Natural killer cell (primary cell): ENCODE measurements around the gene PCDHB1. TPM values are rescaled to one million over a fixed set of nuclear protein-coding genes. Genes with fewer than 3 reads are reported as not detected.

Source experiments
- ATAC-seq, 3 donors: fragments of 150-1000 bp in 2 of 3; fragments of 200-7000 bp in 1 of 3; cut with Tn5 transposase; 1 replicate in 1 of 3; 2 replicates in 2 of 3; pipeline ENCODE4 v1.10.0; 2021; ENCODE audit warnings: mild to moderate bottlenecking in 2 of 3, moderate library complexity in 2 of 3
- DNase-seq, 2 donors: peaks; one replicate each; pipeline versions ENCODE4 v3.0.0 to v3.0.0-alpha.2; 2013 to 2021; ENCODE audit warnings: mixed read lengths in 1 of 2
- H3K27ac ChIP-seq: one replicate; pipeline ENCODE4 v1.5.1; 2013; ENCODE audit warnings: mild to moderate bottlenecking, low read length
- H3K27me3 ChIP-seq: one replicate; pipeline ENCODE4 v1.6.1; 2013; ENCODE audit warnings: low read length; ENCODE audit not compliant: control insufficient read depth, insufficient read depth
- H3K36me3 ChIP-seq: one replicate; pipeline ENCODE4 v1.6.1; 2013; ENCODE audit warnings: low read length; ENCODE audit not compliant: control insufficient read depth, insufficient read depth
- H3K4me1 ChIP-seq: one replicate; pipeline ENCODE4 v1.6.1; 2013; ENCODE audit warnings: low read length; ENCODE audit not compliant: control insufficient read depth, insufficient read depth
- H3K4me3 ChIP-seq: one replicate; pipeline ENCODE4 v1.5.1; 2013; ENCODE audit warnings: low read length
- H3K9me3 ChIP-seq: one replicate; pipeline ENCODE4 v1.6.1; 2013; ENCODE audit warnings: low read length; ENCODE audit not compliant: control insufficient read depth, insufficient read depth
- H3K27ac Mint-ChIP-seq, 2 donors: one replicate each; pipeline ENCODE4 v1.8.0; 2022; ENCODE audit warnings: mild to moderate bottlenecking in 2 of 2, mixed read lengths in 2 of 2, moderate library complexity in 1 of 2
- H3K27me3 Mint-ChIP-seq, 2 donors: one replicate each; pipeline ENCODE4 v1.8.0; 2022; ENCODE audit warnings: low read depth in 2 of 2, mixed read lengths in 2 of 2
- H3K36me3 Mint-ChIP-seq: one replicate; pipeline ENCODE4 v1.8.0; 2022; ENCODE audit warnings: mixed read lengths
- H3K4me1 Mint-ChIP-seq, 2 donors: one replicate each; pipeline ENCODE4 v1.8.0; 2022; ENCODE audit warnings: mixed read lengths in 2 of 2
- H3K4me3 Mint-ChIP-seq: one replicate; pipeline ENCODE4 v1.8.0; 2022; ENCODE audit warnings: mild to moderate bottlenecking, moderate library complexity, mixed read lengths
- H3K9me3 Mint-ChIP-seq, 2 donors: one replicate each; pipeline ENCODE4 v1.8.0; 2022; ENCODE audit warnings: mixed read lengths in 2 of 2
- CTCF ChIP-seq: fragments of 200-600 bp; IDR thresholded peaks from one replicate; pipeline ENCODE4 v1.8.0; 2022; ENCODE audit warnings: antibody characterized with exemption
- WGBS: methylation state at CpG from one replicate; pipeline ENCODE4 v1.1.7; 2013; ENCODE audit warnings: missing lambda C conversion rate; ENCODE audit not compliant: insufficient coverage; 5-methylcytosine and 5-hydroxymethylcytosine counted together
- intact Hi-C: fragments of 100-400 bp; cut with micrococcal nuclease; formaldehyde crosslinking; loops from one replicate; pipeline ENCODE4 v1.14.2; 2022
- total RNA-seq, 4 donors: library from RNA; stranded (reverse); fragments of 120-200 nt in 1 of 4; gene quantifications; one replicate each; pipeline versions ENCODE4 v1.2.3 to v1.2.4, GENCODE V29; 2013 to 2022

PCDHB1 gene
- total RNA-seq, 3 donors from 2014 or later (not counting 1 experiment from before 2014, with no cell fraction given): not detected

- Mint-ChIP-seq H3K9me3 (peaks cover 8 to 11% of the 10 kb centered on the region in 2 donors), H3K36me3 (no peaks in the 10 kb centered on the region), H3K27me3 (no peaks in the 10 kb centered on the region), H3K4me1 (no peaks in the 10 kb centered on the region), H3K27ac (no peak overlapping the region), H3K4me3 (no peak overlapping the region)
- Histone ChIP-seq H3K4me1 (no peaks in the 10 kb centered on the region), H3K36me3 (no peaks in the 10 kb centered on the region), H3K27me3 (no peaks in the 10 kb centered on the region), H3K27ac (no peak overlapping the region), H3K9me3 (no peaks in the 10 kb centered on the region), H3K4me3 (no peak overlapping the region)
- no peak for ATAC-seq
- no peak for TF ChIP-seq CTCF
- no peak for DNase-seq
- intact Hi-C loops: no loop called here
- WGBS: 53% methylated on average over 11 of the region's 12 CpGs
Measured at GRCh38 chr5:141010047-141010793, 41.0 kb upstream of the PCDHB1 start.

GRCh38 chr5:141017943-141018342 lies 33.2 kb upstream of the PCDHB1 start:
- DNase-seq (no peak), ATAC-seq (no peak)
- H3K4me1 ChIP-seq: no peaks in the 10 kb centered on the region
- Mint-ChIP-seq H3K27ac (no peak overlapping the region), H3K9me3 (peaks cover 2 to 3% of the 10 kb centered on the region in 2 donors), H3K4me3 (no peak overlapping the region), H3K27me3 (no peaks in the 10 kb centered on the region), H3K4me1 (no peaks in the 10 kb centered on the region), H3K36me3 (no peaks in the 10 kb centered on the region)
- no peak for TF ChIP-seq CTCF
- H3K9me3 ChIP-seq: no peaks in the 10 kb centered on the region
- H3K27me3 ChIP-seq: no peaks in the 10 kb centered on the region
- intact Hi-C loops: no loop called here
- no peaks in the 10 kb centered on the region for H3K36me3 ChIP-seq
- no peak overlapping the region for H3K27ac ChIP-seq
- no peak overlapping the region for H3K4me3 ChIP-seq

GRCh38 chr5:141022384-141022783 lies 28.8 kb upstream of the PCDHB1 start:
- Histone ChIP-seq H3K4me1 (no peaks in the 10 kb centered on the region), H3K9me3 (no peaks in the 10 kb centered on the region), H3K4me3 (no peak overlapping the region), H3K27me3 (no peaks in the 10 kb centered on the region), H3K27ac (no peak overlapping the region), H3K36me3 (no peaks in the 10 kb centered on the region)
- no peak overlapping the region for H3K27ac Mint-ChIP-seq
- no peaks in the 10 kb centered on the region for H3K27me3 Mint-ChIP-seq
- no peak for DNase-seq
- no peaks in the 10 kb centered on the region for H3K4me1 Mint-ChIP-seq
- no peak for ATAC-seq
- H3K36me3 Mint-ChIP-seq: peaks cover 4% of the 10 kb centered on the region
- intact Hi-C loops: no loop called here
- WGBS: no CpG with 5 or more reads among the region's 1 CpG
- peaks cover 8% of the 10 kb centered on the region in 2 donors for H3K9me3 Mint-ChIP-seq
- no peak for TF ChIP-seq CTCF
- no peak overlapping the region for H3K4me3 Mint-ChIP-seq

GRCh38 chr5:141031006-141031405 lies 20.2 kb upstream of the PCDHB1 start:
- H3K4me1 ChIP-seq: no peaks in the 10 kb centered on the region
- no peaks in the 10 kb centered on the region for H3K27me3 ChIP-seq
- no peak overlapping the region for H3K27ac ChIP-seq
- Mint-ChIP-seq H3K36me3 (no peaks in the 10 kb centered on the region), H3K9me3 (peaks cover 2 to 7% of the 10 kb centered on the region in 2 donors), H3K27ac (no peak overlapping the region), H3K4me3 (no peak overlapping the region), H3K27me3 (no peaks in the 10 kb centered on the region), H3K4me1 (no peaks in the 10 kb centered on the region)
- no peak for TF ChIP-seq CTCF
- ATAC-seq (no peak), DNase-seq (no peak)
- intact Hi-C loops: no loop called here
- no peaks in the 10 kb centered on the region for H3K36me3 ChIP-seq
- H3K9me3 ChIP-seq: no peaks in the 10 kb centered on the region
- no peak overlapping the region for H3K4me3 ChIP-seq
- WGBS: 92% methylated on average over 12 of the region's 15 CpGs
